CD14-positive monocyte (primary cell): ENCODE results near the gene CTBP2. TPM values are rescaled to one million over a fixed set of nuclear protein-coding genes. Genes with fewer than 3 reads are reported as not detected.

Source experiments
- DNase-seq, 3 donors: peaks; one replicate each; pipeline ENCODE4 v3.0.0-alpha.2; 2011 to 2022
- H2AFZ ChIP-seq: 2 replicates; pipeline ENCODE4 v1.6.0; 2012; ENCODE audit warnings: mild to moderate bottlenecking, low read depth, low read length, inconsistent platforms; ENCODE audit not compliant: insufficient read depth, poor library complexity, severe bottlenecking
- H3K27ac ChIP-seq, 2 donors: 1 replicate in 1 of 2; 2 replicates in 1 of 2; pipeline ENCODE4 v1.5.1; 2012 to 2013; ENCODE audit warnings: low read length in 2 of 2, control low read depth in 1 of 2, inconsistent platforms in 1 of 2, low read depth in 1 of 2, mild to moderate bottlenecking in 1 of 2
- H3K27me3 ChIP-seq, 2 donors: one replicate each; pipeline versions ENCODE4 v1.6.0 to v1.6.1; 2011 to 2013; ENCODE audit warnings: low read length in 2 of 2; ENCODE audit not compliant: control insufficient read depth in 2 of 2, insufficient read depth in 2 of 2
- H3K36me3 ChIP-seq, 2 donors: replicated peaks in 1 of 2; 1 replicate in 1 of 2; 2 replicates in 1 of 2; pipeline versions ENCODE4 v1.5.1 to v1.6.1; 2012 to 2013; ENCODE audit warnings: low read length in 2 of 2, control low read depth in 1 of 2, inconsistent platforms in 1 of 2, mild to moderate bottlenecking in 1 of 2; ENCODE audit not compliant: insufficient read depth in 2 of 2, control insufficient read depth in 1 of 2
- H3K4me1 ChIP-seq, 2 donors: 1 replicate in 1 of 2; 2 replicates in 1 of 2; pipeline versions ENCODE4 v1.5.1 to v1.6.1; 2012 to 2013; ENCODE audit warnings: low read length in 2 of 2, control low read depth in 1 of 2, inconsistent platforms in 1 of 2, mild to moderate bottlenecking in 1 of 2, moderate library complexity in 1 of 2; ENCODE audit not compliant: insufficient read depth in 2 of 2, control insufficient read depth in 1 of 2
- H3K4me2 ChIP-seq: replicated peaks from 2 replicates; pipeline ENCODE3; 2012; ENCODE audit warnings: low read length, moderate library complexity, mild to moderate bottlenecking; ENCODE audit not compliant: poor library complexity, severe bottlenecking; ENCODE audit errors: extremely low read depth
- H3K4me3 ChIP-seq, 3 experiments: fragments of 200-600 bp in 1 of 3; sonication (generic) in 1 of 3; replicated peaks in 1 of 3; 1 replicate in 2 of 3; 2 replicates in 1 of 3; pipeline ENCODE4 v1.5.1; 2011 to 2013; ENCODE audit warnings: low read length in 3 of 3, mild to moderate bottlenecking in 3 of 3, control low read depth in 2 of 3, low read depth in 2 of 3, inconsistent platforms in 1 of 3, moderate library complexity in 1 of 3
- H3K79me2 ChIP-seq: 2 replicates; pipeline ENCODE4 v1.6.0; 2012; ENCODE audit warnings: mild to moderate bottlenecking, control low read depth, inconsistent platforms, low read length, moderate library complexity; ENCODE audit not compliant: insufficient read depth
- H3K9ac ChIP-seq: 2 replicates; pipeline ENCODE4 v1.6.0; 2017; ENCODE audit warnings: low read length, mild to moderate bottlenecking; ENCODE audit not compliant: insufficient read depth, poor library complexity, severe bottlenecking
- H3K9me3 ChIP-seq, 2 donors: replicated peaks in 1 of 2; 1 replicate in 1 of 2; 2 replicates in 1 of 2; pipeline versions ENCODE4 v1.5.1 to v1.6.1; 2012 to 2013; ENCODE audit warnings: low read length in 2 of 2, control low read depth in 1 of 2; ENCODE audit not compliant: control insufficient read depth in 1 of 2, insufficient read depth in 1 of 2
- H4K20me1 ChIP-seq: 2 replicates; pipeline ENCODE4 v1.6.0; 2012; ENCODE audit warnings: mild to moderate bottlenecking, low read length, control low read depth, moderate library complexity; ENCODE audit not compliant: insufficient read depth
- H3K27ac Mint-ChIP-seq, 7 donors: one replicate each; pipeline ENCODE4 v1.8.0; 2020; ENCODE audit warnings: mild to moderate bottlenecking in 7 of 7, mixed read lengths in 7 of 7, moderate library complexity in 6 of 7, inconsistent platforms in 2 of 7
- H3K27me3 Mint-ChIP-seq, 3 donors: one replicate each; pipeline ENCODE4 v1.8.0; 2021 to 2022; ENCODE audit warnings: low read depth in 3 of 3, mild to moderate bottlenecking in 3 of 3, mixed read lengths in 3 of 3, moderate library complexity in 3 of 3, inconsistent platforms in 1 of 3
- H3K36me3 Mint-ChIP-seq, 2 donors: one replicate each; pipeline ENCODE4 v1.8.0; 2020; ENCODE audit warnings: mixed read lengths in 2 of 2, inconsistent platforms in 1 of 2, mild to moderate bottlenecking in 1 of 2
- H3K4me1 Mint-ChIP-seq: one replicate; pipeline ENCODE4 v1.8.0; 2020; ENCODE audit warnings: mild to moderate bottlenecking, mixed read lengths
- H3K4me3 Mint-ChIP-seq, 2 donors: one replicate each; pipeline ENCODE4 v1.8.0; 2020; ENCODE audit warnings: mild to moderate bottlenecking in 2 of 2, mixed read lengths in 2 of 2, moderate library complexity in 1 of 2
- H3K9me3 Mint-ChIP-seq, 7 donors: one replicate each; pipeline ENCODE4 v1.8.0; 2020 to 2022; ENCODE audit warnings: mixed read lengths in 7 of 7, mild to moderate bottlenecking in 6 of 7, moderate library complexity in 6 of 7, inconsistent platforms in 2 of 7
- CTCF ChIP-seq: fragments of 200-600 bp; IDR thresholded peaks from one replicate; pipeline ENCODE4 v1.8.0; 2022; ENCODE audit warnings: antibody characterized with exemption, mild to moderate bottlenecking
- WGBS: methylation state at CpG from one replicate; pipeline ENCODE4 v1.1.5; 2013; ENCODE audit warnings: missing lambda C conversion rate; ENCODE audit not compliant: insufficient coverage; 5-methylcytosine and 5-hydroxymethylcytosine counted together
- intact Hi-C, 2 donors: fragments of 100-400 bp; cut with micrococcal nuclease; formaldehyde crosslinking; loops; one replicate each; pipeline versions ENCODE4 v1.15.0 to v1.15.1; 2023
- polyA plus RNA-seq, 3 donors: library from polyadenylated mRNA; depleted of rRNA in 1 of 3; unstranded in 2 of 3; stranded (reverse) in 1 of 3; fragments of 300-500 nt in 2 of 3; fragments of >200 nt in 1 of 3; fragmentation: Illumina TruSeq in 2 of 3; gene quantifications; 1 replicate in 2 of 3; 2 replicates in 1 of 3; pipeline ENCODE4 v1.2.3, GENCODE V29; 2012 to 2021

CTBP2 gene
- polyA plus RNA-seq, 3 donors, result 40.9 to 87.1 (median 41.1) TPM

- peaks cover 0 to 2% of the 10 kb centered on the region in 2 donors for H3K9me3 ChIP-seq
- intact Hi-C loops, result no loop called here
- H3K4me2 ChIP-seq, result no peak overlapping the region
- Mint-ChIP-seq H3K36me3 (peaks cover 42 to 71% of the 10 kb centered on the region in 2 donors), H3K27me3 (no peaks in the 10 kb centered on the region), H3K9me3 (peaks cover 0 to 6% (median 0%) of the 10 kb centered on the region in 7 donors), H3K27ac (peak overlapping the region in 1 of 7 donors; percentile 32), H3K4me3 (no peak overlapping the region), H3K4me1 (peaks cover 9% of the 10 kb centered on the region)
- H3K36me3 ChIP-seq, result peaks cover 23 to 84% of the 10 kb centered on the region in 2 donors
- H3K4me1 ChIP-seq, result no peaks in the 10 kb centered on the region
- H3K27ac ChIP-seq, result peak overlapping the region in 1 of 2 donors; percentile 12
- no peak overlapping the region for H2AFZ ChIP-seq
- H3K4me3 ChIP-seq, result no peak overlapping the region
- no peaks in the 10 kb centered on the region for H3K27me3 ChIP-seq
- no peak overlapping the region for H3K9ac ChIP-seq
- H4K20me1 ChIP-seq, result peaks cover 100% of the 10 kb centered on the region
- 93% methylated on average over 6 of the region's 9 CpGs for WGBS
- H3K79me2 ChIP-seq, result peaks cover 100% of the 10 kb centered on the region
- TF ChIP-seq CTCF, result no peak
- no peak for DNase-seq
These were observed 30.1 kb downstream of the CTBP2 start for GRCh38 chr10:125130260-125130659.

DNA sequence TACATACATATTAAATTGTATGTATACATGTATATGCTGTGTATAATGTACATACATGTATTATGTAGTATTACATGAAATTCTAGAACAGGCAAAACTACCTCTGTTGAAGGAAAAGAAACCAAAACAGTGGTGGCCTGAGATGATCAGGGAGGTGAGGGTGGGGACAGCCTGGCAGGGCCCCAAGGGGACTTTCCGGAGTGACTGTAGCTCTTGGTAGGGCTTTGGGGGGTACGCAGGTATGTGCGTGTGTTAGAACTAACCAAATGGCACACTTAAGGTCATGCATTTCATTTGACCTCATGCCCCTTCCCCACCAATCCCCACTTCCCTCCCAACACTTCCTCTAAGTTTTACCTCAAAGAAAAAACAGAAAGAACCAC is 31.3 kb downstream of the CTBP2 start:
- H4K20me1 ChIP-seq, result peaks cover 100% of the 10 kb centered on the region
- no peak overlapping the region for H3K9ac ChIP-seq
- Mint-ChIP-seq H3K9me3 (peaks cover 0 to 6% (median 0%) of the 10 kb centered on the region in 7 donors), H3K4me3 (no peak overlapping the region), H3K27me3 (no peaks in the 10 kb centered on the region), H3K36me3 (peaks cover 42 to 66% of the 10 kb centered on the region in 2 donors), H3K4me1 (peaks cover 9% of the 10 kb centered on the region), H3K27ac (peak overlapping the region in 3 of 7 donors; percentile 11 to 34 (median 31))
- no peak overlapping the region for H3K4me2 ChIP-seq
- peaks cover 100% of the 10 kb centered on the region for H3K79me2 ChIP-seq
- no peak overlapping the region for H2AFZ ChIP-seq
- H3K9me3 ChIP-seq, result peaks cover 0 to 2% of the 10 kb centered on the region in 2 donors
- peaks cover 26 to 80% of the 10 kb centered on the region in 2 donors for H3K36me3 ChIP-seq
- peak overlapping the region in 1 of 2 donors; percentile 66 for H3K27ac ChIP-seq
- H3K4me1 ChIP-seq, result no peaks in the 10 kb centered on the region
- no peaks in the 10 kb centered on the region for H3K27me3 ChIP-seq
- TF ChIP-seq CTCF, result no peak
- WGBS, result no CpG with 5 or more reads among the region's 3 CpGs
- no peak overlapping the region for H3K4me3 ChIP-seq
- no peak for DNase-seq
- intact Hi-C loops, result no loop called here
